Measurements from ENCODE around the gene MYMX. TPM values are rescaled to one million over a fixed set of nuclear protein-coding genes. Genes with fewer than 3 reads are reported as not detected.
"Not testable (repeated sequence)": the region's sequence is repeated elsewhere in the genome, so short reads cannot be mapped to it uniquely, and the experiment has no call there.

The MYMX gene
- total RNA-seq, 1 donor, result not detected

DNA sequence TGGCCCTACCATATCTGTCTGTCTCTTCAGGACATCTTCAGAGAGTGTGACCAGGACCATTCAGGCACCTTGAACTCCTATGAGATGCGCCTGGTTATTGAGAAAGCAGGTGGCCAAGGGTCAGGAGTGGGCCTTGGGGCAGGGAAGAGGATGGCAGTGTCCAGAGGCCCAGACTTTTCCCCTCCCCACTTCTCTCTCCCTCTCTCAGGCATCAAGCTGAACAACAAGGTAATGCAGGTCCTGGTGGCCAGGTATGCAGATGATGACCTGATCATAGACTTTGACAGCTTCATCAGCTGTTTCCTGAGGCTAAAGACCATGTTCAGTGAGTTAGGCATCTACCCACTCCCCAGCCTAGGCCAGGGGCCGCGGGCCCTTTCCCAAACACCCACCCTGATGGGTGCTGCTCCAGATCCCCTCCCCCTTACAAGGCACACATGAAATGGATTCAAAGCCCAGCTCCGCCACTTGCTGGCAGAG is 33.8 kb upstream of the MYMX start:
- DNase-seq (ENCODE audit: insufficient read length, low spot score, missing footprints), result no peak
- Histone ChIP-seq H3K36me3 (ENCODE audit: insufficient read depth, low read length) (no peaks in the 10 kb centered on the region), H3K4me3 (ENCODE audit: insufficient read depth, low read length) (no peak overlapping the region), H4K20me1 (ENCODE audit: insufficient read depth, low read length) (no peaks in the 10 kb centered on the region), H3K79me2 (ENCODE audit: insufficient read depth, low read length) (no peaks in the 10 kb centered on the region), H3K27me3 (ENCODE audit: insufficient read depth, low read length) (peaks cover 12% of the 10 kb centered on the region), H2AFZ (ENCODE audit: low read length) (no peak overlapping the region), H3K4me1 (ENCODE audit: insufficient read depth, low read length) (peaks cover 16% of the 10 kb centered on the region), H3K4me2 (ENCODE audit: insufficient read depth, low read length) (no peak overlapping the region), H3K9me3 (ENCODE audit: low read depth, low read length) (no peaks in the 10 kb centered on the region), H3K27ac (ENCODE audit: low read depth, low read length) (no peak overlapping the region)
- TF ChIP-seq, protein P1, sequence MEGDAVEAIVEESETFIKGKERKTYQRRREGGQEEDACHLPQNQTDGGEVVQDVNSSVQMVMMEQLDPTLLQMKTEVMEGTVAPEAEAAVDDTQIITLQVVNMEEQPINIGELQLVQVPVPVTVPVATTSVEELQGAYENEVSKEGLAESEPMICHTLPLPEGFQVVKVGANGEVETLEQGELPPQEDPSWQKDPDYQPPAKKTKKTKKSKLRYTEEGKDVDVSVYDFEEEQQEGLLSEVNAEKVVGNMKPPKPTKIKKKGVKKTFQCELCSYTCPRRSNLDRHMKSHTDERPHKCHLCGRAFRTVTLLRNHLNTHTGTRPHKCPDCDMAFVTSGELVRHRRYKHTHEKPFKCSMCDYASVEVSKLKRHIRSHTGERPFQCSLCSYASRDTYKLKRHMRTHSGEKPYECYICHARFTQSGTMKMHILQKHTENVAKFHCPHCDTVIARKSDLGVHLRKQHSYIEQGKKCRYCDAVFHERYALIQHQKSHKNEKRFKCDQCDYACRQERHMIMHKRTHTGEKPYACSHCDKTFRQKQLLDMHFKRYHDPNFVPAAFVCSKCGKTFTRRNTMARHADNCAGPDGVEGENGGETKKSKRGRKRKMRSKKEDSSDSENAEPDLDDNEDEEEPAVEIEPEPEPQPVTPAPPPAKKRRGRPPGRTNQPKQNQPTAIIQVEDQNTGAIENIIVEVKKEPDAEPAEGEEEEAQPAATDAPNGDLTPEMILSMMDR (IDR thresholded peaks at IDR 0.05; ENCODE audit: extremely low read depth, low read depth, low read length), result no peak

DNA sequence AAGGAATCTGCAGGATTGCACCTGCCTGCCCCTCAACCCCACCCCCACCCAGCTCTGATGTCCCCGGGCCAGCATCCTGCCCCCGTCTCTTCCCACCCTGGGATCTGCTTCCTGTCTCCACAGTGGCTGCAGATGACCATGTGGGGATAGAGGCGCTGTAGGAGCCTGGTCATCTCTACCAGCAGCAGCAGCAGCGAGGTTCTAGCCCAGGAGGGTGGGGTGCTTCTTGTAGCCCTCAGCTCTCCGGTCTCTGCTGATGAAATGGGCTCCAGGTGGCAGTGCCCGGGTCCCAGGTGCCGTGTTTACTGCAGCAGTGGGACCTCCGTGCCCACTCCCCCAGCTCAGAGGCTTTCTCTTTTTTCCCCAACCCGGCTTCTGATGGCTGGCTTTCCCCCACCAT is 32.9 kb upstream of the MYMX start:
- Histone ChIP-seq H3K27me3 (ENCODE audit: insufficient read depth, low read length) (peaks cover 12% of the 10 kb centered on the region), H2AFZ (ENCODE audit: low read length) (no peak overlapping the region), H3K4me1 (ENCODE audit: insufficient read depth, low read length) (peaks cover 8% of the 10 kb centered on the region), H3K9me3 (ENCODE audit: low read depth, low read length) (no peaks in the 10 kb centered on the region), H3K79me2 (ENCODE audit: insufficient read depth, low read length) (no peaks in the 10 kb centered on the region), H3K4me2 (ENCODE audit: insufficient read depth, low read length) (no peak overlapping the region), H4K20me1 (ENCODE audit: insufficient read depth, low read length) (no peaks in the 10 kb centered on the region), H3K27ac (ENCODE audit: low read depth, low read length) (no peak overlapping the region), H3K36me3 (ENCODE audit: insufficient read depth, low read length) (no peaks in the 10 kb centered on the region), H3K4me3 (ENCODE audit: insufficient read depth, low read length) (no peak overlapping the region)
- TF ChIP-seq, protein P1 (IDR thresholded peaks at IDR 0.05; ENCODE audit: extremely low read depth, low read depth, low read length), result no peak
- DNase-seq (ENCODE audit: insufficient read length, low spot score, missing footprints), result no peak

DNA sequence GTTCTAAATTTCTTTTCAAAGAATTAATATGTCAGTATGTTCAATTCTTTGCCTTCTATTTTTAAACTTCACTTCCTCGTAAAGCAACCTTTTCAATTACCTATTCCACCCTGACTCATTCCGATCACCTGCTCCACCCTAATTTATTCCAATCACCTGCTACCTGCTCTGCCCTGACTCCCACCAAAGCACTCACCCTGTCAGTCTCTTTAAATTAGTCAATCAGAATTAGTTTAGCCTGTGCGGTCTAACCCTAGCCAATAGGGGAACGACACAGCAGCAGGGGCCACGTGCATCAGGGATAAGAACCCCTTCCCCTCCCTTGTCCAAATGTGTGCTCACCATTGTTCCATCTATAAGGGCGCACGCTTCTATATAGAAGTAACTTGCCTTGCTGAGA is 31.4 kb upstream of the MYMX start:
- H3K27ac ChIP-seq (ENCODE audit: low read depth, low read length); H3K36me3 ChIP-seq (ENCODE audit: insufficient read depth, low read length); H3K4me1 ChIP-seq (ENCODE audit: insufficient read depth, low read length); H4K20me1 ChIP-seq (ENCODE audit: insufficient read depth, low read length); H3K4me2 ChIP-seq (ENCODE audit: insufficient read depth, low read length); H3K79me2 ChIP-seq (ENCODE audit: insufficient read depth, low read length); H2AFZ ChIP-seq (ENCODE audit: low read length); H3K4me3 ChIP-seq (ENCODE audit: insufficient read depth, low read length); H3K9me3 ChIP-seq (ENCODE audit: low read depth, low read length); DNase-seq (ENCODE audit: insufficient read length, low spot score, missing footprints): not testable (repeated sequence)
- peaks cover 14% of the 10 kb centered on the region for H3K27me3 ChIP-seq (ENCODE audit: insufficient read depth, low read length)

DNA sequence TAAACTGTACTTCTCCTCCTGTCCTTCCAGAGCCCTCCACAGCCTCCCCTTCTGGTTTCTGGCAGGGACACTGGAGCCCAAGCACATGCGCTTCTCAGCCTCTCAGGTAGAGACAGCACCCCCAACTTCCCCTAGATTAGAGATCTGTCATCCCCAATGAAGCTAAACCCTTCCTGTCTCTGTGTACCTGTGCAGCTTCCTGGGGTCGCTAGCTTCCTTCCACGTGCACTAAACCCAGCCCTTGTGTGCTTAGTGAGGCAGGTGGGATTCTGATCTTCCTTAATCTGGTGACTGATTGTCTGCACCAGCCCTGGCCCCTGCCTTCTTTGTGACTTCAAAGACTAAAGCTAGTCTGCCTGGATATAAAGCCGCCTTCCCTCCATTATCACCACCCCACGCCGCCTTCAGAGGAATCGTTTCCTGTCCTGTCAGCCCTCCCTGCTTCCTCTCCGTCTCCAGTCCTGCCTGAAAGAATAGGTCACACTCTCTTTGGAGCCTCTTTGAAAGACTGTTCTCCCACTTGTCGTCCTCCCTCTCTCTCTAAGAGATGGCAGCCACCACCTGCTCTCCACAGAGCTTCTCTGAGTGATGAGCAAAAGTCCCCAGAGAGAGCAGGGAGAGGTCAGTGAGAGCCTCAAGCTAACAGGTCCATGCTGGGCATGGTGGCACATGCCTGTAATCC is 30.6 kb upstream of the MYMX start:
- no peak for DNase-seq (ENCODE audit: insufficient read length, low spot score, missing footprints)
- no peak overlapping the region for H3K4me3 ChIP-seq (ENCODE audit: insufficient read depth, low read length)
- H3K36me3 ChIP-seq (ENCODE audit: insufficient read depth, low read length), result no peaks in the 10 kb centered on the region

More for the DNA sequence above, 30.6 kb upstream of the MYMX start:
- no peaks in the 10 kb centered on the region for H4K20me1 ChIP-seq (ENCODE audit: insufficient read depth, low read length)
- no peaks in the 10 kb centered on the region for H3K9me3 ChIP-seq (ENCODE audit: low read depth, low read length)
- H2AFZ ChIP-seq (ENCODE audit: low read length), result no peak overlapping the region
- no peak overlapping the region for H3K27ac ChIP-seq (ENCODE audit: low read depth, low read length)
- TF ChIP-seq, protein P1 (IDR thresholded peaks at IDR 0.05; ENCODE audit: extremely low read depth, low read depth, low read length), result no peak
- peaks cover 14% of the 10 kb centered on the region for H3K27me3 ChIP-seq (ENCODE audit: insufficient read depth, low read length)
- H3K4me1 ChIP-seq (ENCODE audit: insufficient read depth, low read length), result no peaks in the 10 kb centered on the region
- H3K79me2 ChIP-seq (ENCODE audit: insufficient read depth, low read length), result no peaks in the 10 kb centered on the region
- H3K4me2 ChIP-seq (ENCODE audit: insufficient read depth, low read length), result no peak overlapping the region
